ENCODE measurements around the gene LATS2.

- TF ChIP-seq POLR2A (IDR thresholded peaks at IDR 0.05) (no peak), CTCF (IDR thresholded peaks at IDR 0.05) (no peak)
These were observed 84.0 kb downstream of the LATS2 start for GRCh38 chr13:20977394-20977793.
